ENCODE results near the gene ADD1.

- TF ChIP-seq CTCF (IDR thresholded peaks at IDR 0.05) (no peak), POLR2AphosphoS5 (IDR thresholded peaks at IDR 0.05) (no peak), POLR2A (IDR thresholded peaks at IDR 0.05) (no peak)
These were observed 18.9 kb downstream of the ADD1 start for GRCh38 chr4:2862528-2862927.

Data from suprapubic skin (tissue), 4 donors.